Large intestine (tissue), 3 donors: Measurements from ENCODE around the gene NAGLU. TPM values are rescaled to one million over a fixed set of nuclear protein-coding genes. Genes with fewer than 3 reads are reported as not detected.
A peak's percentile ranks its signal among the peaks of the same experiment; 100 is the strongest.

Experiments used
- DNase-seq, 2 donors: peaks; one replicate each; pipeline versions ENCODE4 v3.0.0 to v3.0.0-alpha.2; 2013
- H3K27ac ChIP-seq: one replicate; pipeline ENCODE4 v1.5.1; 2013; ENCODE audit warnings: low read length
- H3K27me3 ChIP-seq: 2 replicates; pipeline ENCODE4 v1.6.1; 2013; ENCODE audit warnings: low read length; ENCODE audit not compliant: control insufficient read depth, insufficient read depth
- H3K36me3 ChIP-seq: 2 replicates; pipeline ENCODE4 v1.6.1; 2013; ENCODE audit warnings: low read length; ENCODE audit not compliant: control insufficient read depth, insufficient read depth
- H3K4me1 ChIP-seq: one replicate; pipeline ENCODE4 v1.6.1; 2013; ENCODE audit warnings: low read length; ENCODE audit not compliant: control insufficient read depth, insufficient read depth
- H3K4me3 ChIP-seq: one replicate; pipeline ENCODE4 v1.5.1; 2013; ENCODE audit warnings: low read length
- H3K9me3 ChIP-seq: one replicate; pipeline ENCODE4 v1.6.1; 2013; ENCODE audit warnings: mild to moderate bottlenecking, low read depth, low read length, moderate library complexity; ENCODE audit not compliant: control insufficient read depth
- WGBS: methylation state at CpG from one replicate; pipeline ENCODE4 v1.1.5; 2013; ENCODE audit warnings: low lambda C conversion rate; ENCODE audit not compliant: insufficient coverage; 5-methylcytosine and 5-hydroxymethylcytosine counted together
- polyA plus RNA-seq: library from polyadenylated mRNA; unstranded; fragments of 120-200 nt; gene quantifications from one replicate; pipeline ENCODE4 v1.2.1, GENCODE V29; 2013

The NAGLU gene
- polyA plus RNA-seq, 1 donor = 32.9 TPM

DNA sequence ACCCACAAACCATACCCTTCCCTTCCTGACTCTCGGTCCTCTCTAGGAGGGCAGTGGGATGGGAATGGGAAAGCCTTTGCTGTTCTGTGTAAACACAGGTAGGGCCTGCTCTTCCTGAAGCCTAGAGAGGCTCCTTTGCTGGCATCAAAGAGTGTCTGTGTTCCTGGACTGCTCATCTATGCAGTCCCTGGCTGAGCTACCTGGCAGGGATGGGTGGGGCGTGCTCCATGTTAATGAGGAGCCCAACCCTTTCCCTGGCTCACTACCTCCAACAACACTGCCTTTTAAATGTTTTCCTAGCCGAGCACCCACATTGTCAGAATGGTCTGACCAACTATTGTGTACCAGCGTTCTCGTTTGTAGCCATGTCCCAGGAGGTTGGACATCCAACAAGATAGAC lies 26.6 kb upstream of the NAGLU start:
- DNase-seq = no peak
- no peak overlapping the region for H3K27ac ChIP-seq
- H3K9me3 ChIP-seq = no peaks in the 10 kb centered on the region
- peaks cover 69% of the 10 kb centered on the region for H3K36me3 ChIP-seq
- WGBS = no CpG with 5 or more reads among the region's 5 CpGs
- peaks cover 24% of the 10 kb centered on the region for H3K4me1 ChIP-seq
- no peaks in the 10 kb centered on the region for H3K27me3 ChIP-seq
- no peak overlapping the region for H3K4me3 ChIP-seq

DNA sequence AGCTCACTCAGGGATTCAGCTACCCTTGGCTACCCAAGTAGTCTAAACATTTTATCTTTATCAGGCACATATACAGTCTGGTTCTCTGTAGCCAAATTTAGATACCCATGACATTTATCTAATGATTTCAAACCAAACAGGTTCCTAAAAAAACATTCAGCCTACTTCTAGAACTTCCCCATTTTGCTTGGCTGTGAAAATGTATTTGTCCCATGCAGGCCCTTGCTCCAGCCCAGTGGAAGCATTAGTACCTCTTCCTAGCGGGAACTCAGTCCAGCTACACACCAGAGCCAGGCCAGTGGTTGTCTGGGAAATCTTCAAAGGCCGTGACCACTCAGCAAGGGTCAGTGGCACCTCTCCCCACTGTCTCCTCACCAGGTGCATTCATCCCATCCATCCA lies 26.2 kb upstream of the NAGLU start:
- DNase-seq = no peak
- no peaks in the 10 kb centered on the region for H3K27me3 ChIP-seq
- H3K27ac ChIP-seq = no peak overlapping the region
- no peak overlapping the region for H3K4me3 ChIP-seq
- peaks cover 71% of the 10 kb centered on the region for H3K36me3 ChIP-seq
- no peaks in the 10 kb centered on the region for H3K9me3 ChIP-seq
- peaks cover 24% of the 10 kb centered on the region for H3K4me1 ChIP-seq
- no CpG with 5 or more reads among the region's 2 CpGs for WGBS

DNA sequence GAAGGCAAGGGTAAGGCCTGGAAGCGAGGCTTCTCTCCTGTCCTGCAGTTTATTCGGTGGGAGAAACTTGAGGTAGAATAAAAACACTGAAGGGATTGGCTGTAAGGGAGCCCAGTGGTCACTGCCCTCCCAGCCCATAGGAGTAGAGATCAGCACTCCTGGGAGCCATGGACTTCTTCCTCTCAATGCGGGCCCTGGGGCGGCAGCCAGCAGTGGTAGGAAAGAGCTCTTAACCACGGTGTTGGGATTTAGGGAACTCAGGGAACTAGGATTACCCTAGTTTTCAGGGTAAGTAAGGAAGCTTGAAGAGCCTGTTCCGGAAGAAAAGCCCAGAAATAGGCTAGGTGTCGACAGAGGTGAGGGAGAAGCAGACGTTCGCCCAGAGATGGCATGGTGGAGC lies 23.8 kb upstream of the NAGLU start:
- WGBS = 60% methylated on average over 1 of the region's 9 CpGs
- Histone ChIP-seq H3K9me3 (no peaks in the 10 kb centered on the region), H3K4me3 (no peak overlapping the region), H3K36me3 (peaks cover 73% of the 10 kb centered on the region), H3K27me3 (no peaks in the 10 kb centered on the region), H3K4me1 (peaks cover 26% of the 10 kb centered on the region), H3K27ac (peak overlapping the region; percentile 70)
- no peak for DNase-seq

DNA sequence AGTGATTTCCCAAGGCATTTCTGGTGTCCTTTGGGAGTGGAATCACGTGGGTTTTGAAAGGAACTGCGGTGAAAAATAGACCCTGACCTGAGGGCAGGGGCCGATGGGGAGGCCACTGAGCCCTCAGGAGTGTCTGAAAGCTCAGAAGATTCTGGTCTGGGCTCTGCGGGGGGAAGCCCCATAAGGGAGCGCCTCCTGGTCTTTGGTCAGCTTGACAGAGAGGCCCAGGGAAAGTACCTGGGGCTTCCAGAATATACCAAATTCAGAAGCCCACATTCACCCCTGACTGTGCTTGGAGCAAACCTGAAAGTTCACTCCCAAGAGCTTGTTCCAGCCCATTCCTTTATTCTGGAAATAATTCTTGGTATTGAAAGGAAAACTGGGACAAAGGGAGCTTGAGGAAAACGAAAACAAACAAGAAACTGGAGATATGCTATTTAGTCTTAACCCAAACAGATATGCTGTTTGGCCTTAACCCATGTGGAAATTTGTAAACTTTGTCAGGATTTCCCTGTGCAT lies 23.2 kb upstream of the NAGLU start:
- WGBS = 50% methylated on average over 1 of the region's 6 CpGs
- no peaks in the 10 kb centered on the region for H3K9me3 ChIP-seq

DNA sequence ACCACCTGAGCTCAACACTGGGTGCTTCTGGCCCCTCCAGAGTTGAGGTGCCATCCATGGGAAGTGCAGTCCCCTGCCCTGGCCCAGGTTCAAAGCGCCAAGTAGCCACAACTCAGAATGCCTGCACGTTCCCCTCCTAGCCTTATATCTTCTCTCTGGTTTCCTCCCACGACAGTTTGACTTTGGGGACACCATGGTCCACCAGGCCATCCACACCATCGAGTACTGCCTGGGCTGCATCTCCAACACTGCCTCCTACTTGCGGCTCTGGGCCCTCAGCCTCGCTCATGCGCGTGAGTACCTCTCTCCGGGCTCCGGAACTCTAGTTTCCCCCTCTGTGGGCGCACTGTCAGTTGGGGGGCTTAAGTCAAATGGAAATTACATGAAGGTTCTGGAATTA lies 22.4 kb upstream of the NAGLU start:
- peaks cover 60% of the 10 kb centered on the region for H3K36me3 ChIP-seq
- H3K27ac ChIP-seq = peak overlapping the region; percentile 70

More for the DNA sequence above, 23.2 kb upstream of the NAGLU start:
- H3K4me3 ChIP-seq = no peak overlapping the region
- peak; percentile 85 to 92 for DNase-seq
- H3K27ac ChIP-seq = peak overlapping the region; percentile 70
- H3K4me1 ChIP-seq = peaks cover 31% of the 10 kb centered on the region
- H3K36me3 ChIP-seq = peaks cover 69% of the 10 kb centered on the region
- H3K27me3 ChIP-seq = no peaks in the 10 kb centered on the region

DNA sequence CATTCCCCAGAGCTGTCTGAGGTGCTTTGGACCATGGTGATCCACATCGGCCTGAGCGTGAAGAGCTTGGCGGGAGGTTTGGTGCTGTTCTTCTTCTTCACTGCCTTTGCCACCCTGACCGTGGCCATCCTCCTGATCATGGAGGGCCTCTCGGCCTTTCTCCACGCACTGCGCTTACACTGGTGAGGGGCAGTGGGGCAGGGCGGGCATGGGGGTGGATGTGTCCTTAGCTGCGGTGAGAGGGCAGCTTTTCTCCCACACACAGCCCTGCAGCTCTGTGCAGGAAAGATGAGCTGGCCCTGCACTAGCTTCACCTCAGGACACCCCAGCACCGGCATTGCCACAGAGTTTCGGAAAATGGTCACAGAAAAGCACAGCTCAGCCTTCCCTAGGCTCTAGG lies 21.8 kb upstream of the NAGLU start:
- H3K4me3 ChIP-seq = no peak overlapping the region
- no CpG with 5 or more reads among the region's 11 CpGs for WGBS
- H3K4me1 ChIP-seq = peaks cover 46% of the 10 kb centered on the region
- peaks cover 54% of the 10 kb centered on the region for H3K36me3 ChIP-seq
- no peak overlapping the region for H3K27ac ChIP-seq
- DNase-seq = no peak
- no peaks in the 10 kb centered on the region for H3K27me3 ChIP-seq
- H3K9me3 ChIP-seq = no peaks in the 10 kb centered on the region

More for the DNA sequence above, 22.4 kb upstream of the NAGLU start:
- no peaks in the 10 kb centered on the region for H3K9me3 ChIP-seq
- DNase-seq = no peak
- no peaks in the 10 kb centered on the region for H3K27me3 ChIP-seq
- WGBS = no CpG with 5 or more reads among the region's 11 CpGs
- peaks cover 40% of the 10 kb centered on the region for H3K4me1 ChIP-seq
- H3K4me3 ChIP-seq = no peak overlapping the region

DNA sequence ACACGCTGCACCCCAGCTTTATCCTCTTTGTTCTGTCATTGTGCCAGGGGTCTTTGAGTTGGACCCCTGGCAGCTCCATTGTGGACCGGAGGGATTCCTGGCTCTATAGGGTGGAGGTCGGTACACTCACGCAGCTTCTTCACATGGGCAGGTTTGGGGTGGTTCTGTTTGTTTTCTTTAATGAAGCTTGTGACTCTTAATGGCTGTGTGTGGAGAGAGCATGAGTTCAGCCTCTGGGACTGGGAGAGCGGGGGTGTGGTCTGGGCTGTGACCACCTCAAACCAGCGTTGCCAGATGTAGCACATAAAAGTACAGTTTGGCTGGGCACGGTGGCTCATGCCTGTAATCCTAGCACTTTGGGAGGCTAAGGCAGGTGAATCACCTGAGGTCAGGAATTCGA lies 21.2 kb upstream of the NAGLU start:
- Histone ChIP-seq H3K9me3 (no peaks in the 10 kb centered on the region), H3K27me3 (no peaks in the 10 kb centered on the region), H3K4me3 (no peak overlapping the region), H3K27ac (no peak overlapping the region), H3K36me3 (peaks cover 48% of the 10 kb centered on the region), H3K4me1 (peaks cover 52% of the 10 kb centered on the region)
- no CpG with 5 or more reads among the region's 8 CpGs for WGBS
- no peak for DNase-seq

DNA sequence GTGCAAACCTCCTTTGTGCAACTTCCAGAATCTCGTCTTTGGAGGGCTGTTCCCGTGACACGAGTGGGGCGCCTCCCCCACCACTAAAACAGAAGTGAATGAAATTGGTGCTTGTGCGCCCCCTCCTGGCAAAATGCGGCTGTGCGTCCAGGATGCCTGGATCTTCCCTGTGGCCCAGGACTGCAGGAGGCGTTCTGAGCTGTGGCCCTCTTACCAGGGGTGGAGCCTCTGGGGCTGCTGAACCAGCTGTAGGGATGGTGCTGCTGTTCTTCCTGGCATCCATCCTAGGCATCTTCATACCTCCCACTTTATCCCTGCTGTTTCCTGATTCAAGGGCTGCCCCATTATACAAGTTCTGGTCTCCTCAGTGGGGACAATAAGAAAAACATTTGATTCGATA lies 18.5 kb upstream of the NAGLU start:
- Histone ChIP-seq H3K36me3 (peaks cover 43% of the 10 kb centered on the region), H3K27me3 (no peaks in the 10 kb centered on the region), H3K4me1 (peaks cover 70% of the 10 kb centered on the region), H3K9me3 (no peaks in the 10 kb centered on the region), H3K27ac (peak overlapping the region; percentile 93), H3K4me3 (no peak overlapping the region)
- DNase-seq = peak; percentile 70 to 81
- WGBS = no CpG with 5 or more reads among the region's 9 CpGs

DNA sequence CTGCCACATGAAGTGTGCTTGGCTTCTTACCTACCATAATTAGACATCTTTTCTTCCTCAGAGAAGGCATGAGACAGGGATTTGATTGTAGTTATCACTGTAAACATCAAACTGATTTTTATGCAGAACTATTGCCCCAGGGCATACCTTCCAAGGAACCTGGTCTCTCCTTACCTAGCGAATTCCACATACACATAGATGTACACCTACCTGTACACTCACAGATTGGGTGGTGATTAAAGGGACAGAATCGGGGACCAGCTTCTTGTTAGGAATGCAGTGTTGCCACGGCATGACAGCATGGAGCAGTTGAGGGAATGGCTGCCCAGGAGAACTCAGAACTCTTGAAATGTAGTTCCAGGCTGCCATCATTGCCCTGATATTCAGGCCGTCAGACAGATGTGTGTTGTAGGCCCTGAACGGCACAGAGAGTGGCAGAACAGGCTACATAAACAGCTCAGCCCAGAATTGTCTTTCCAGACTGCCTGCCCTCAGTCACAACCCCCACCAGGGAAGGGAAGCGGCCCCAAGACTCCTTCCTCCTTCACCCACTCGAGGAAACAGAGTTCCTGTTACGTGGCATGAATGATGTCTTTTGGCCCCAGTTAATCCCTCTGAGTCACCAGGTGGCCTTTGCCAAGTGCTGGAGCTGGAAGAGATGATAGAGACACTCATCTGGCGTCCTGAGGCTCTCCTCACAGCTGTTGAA lies 17.8 kb upstream of the NAGLU start:
- Histone ChIP-seq H3K4me1 (peaks cover 70% of the 10 kb centered on the region), H3K9me3 (no peaks in the 10 kb centered on the region), H3K4me3 (no peak overlapping the region), H3K36me3 (peaks cover 47% of the 10 kb centered on the region), H3K27ac (peak overlapping the region; percentile 93), H3K27me3 (no peaks in the 10 kb centered on the region)
- DNase-seq = peak; percentile 88 to 95
- no CpG with 5 or more reads among the region's 9 CpGs for WGBS

DNA sequence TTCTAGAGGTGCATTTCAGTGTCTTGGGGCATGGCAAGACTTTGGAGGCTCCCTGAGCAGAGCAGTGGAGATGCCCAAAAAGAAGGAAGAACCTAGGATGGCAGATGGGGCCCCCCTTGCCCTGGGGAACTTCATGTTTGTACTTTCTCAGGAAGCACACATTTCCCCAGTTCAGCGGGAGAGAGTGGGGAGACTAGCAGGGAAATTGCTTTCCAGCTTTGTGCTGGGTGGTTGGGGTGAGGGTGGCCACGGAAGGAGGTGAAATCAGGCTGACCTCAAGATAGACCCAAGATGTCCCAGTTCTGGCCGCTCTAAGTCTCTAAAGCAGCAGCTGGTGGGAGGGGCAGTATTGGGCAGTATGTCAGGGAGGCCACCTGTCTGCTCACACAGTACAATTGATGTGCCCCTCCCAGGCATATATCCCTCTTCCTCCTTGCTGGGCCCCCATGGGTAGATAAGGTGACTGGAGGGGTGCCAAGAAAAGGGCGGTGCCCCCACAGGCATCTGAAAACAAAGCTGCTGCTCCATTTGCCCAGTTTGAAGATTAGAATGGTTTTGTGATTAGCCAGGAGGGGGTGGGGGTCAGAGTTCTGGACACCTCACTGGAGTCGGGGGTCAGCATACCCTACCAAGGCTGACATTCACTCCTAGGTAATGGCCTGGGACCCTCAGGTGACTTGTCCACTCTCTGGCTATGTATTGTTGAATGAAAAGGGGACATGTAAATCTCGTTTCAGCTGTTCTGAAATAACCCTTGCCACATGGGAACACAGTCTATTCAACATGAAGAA lies 17.1 kb upstream of the NAGLU start:
- H3K27ac ChIP-seq = peak overlapping the region; percentile 93
- DNase-seq = peak; percentile 93 to 97
- no peaks in the 10 kb centered on the region for H3K9me3 ChIP-seq
- no peaks in the 10 kb centered on the region for H3K27me3 ChIP-seq
- peaks cover 41% of the 10 kb centered on the region for H3K36me3 ChIP-seq
- H3K4me3 ChIP-seq = no peak overlapping the region
- peaks cover 70% of the 10 kb centered on the region for H3K4me1 ChIP-seq
- WGBS = 20% methylated on average over 1 of the region's 6 CpGs
